ENCODE data around the gene EGLN2.
"Not testable (repeated sequence)": the region's sequence is repeated elsewhere in the genome, so short reads cannot be mapped to it uniquely, and the experiment has no call there.

Gene EGLN2

GRCh38 chr19:40819479-40820234 is 20.7 kb downstream of the EGLN2 start:
- DNase-seq, result not testable (repeated sequence)

GRCh38 chr19:40822161-40822560 is 23.2 kb downstream of the EGLN2 start:
- DNase-seq, result no peak

DNA sequence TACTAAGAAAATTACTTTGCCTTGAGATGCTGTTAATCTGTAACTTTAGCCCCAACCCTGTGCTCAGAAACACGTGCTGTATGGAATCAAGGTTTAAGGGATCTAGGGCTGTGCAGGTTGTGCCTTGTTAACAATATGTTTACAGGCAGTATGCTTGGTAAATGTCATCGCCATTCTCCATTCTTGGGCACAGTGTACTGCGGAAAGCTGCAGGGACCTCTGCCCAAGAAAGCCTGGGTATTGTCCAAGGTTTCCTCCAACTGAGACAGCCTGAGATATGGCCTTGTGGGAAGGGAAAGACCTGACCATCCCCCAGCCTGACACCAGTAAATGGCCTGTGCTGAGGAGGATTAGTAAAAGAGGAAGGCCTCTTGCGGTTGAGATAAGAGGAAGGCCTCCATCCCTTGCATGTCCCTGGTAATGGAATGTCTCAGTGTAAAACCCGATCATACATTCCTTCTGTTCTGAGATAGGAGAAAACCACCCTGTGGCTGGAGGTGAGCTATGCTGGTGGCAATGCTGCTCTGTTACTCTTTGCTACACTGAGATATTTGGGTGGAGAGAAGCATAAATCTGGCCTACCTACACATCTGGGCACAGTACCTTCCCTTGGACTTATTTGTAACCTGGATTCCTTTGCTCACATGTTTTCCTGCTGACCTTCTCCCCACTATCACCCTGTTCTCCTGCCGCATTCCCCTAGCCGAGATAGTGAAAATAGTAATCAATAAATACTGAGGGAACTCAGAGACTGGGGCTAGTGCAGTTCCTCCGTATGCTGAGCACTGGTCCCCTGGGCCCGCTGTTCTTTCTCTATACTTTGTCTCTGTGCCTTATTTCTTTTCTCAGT is 23.9 kb downstream of the EGLN2 start:
- DNase-seq, result not testable (repeated sequence)

GRCh38 chr19:40824916-40825315 is 25.9 kb downstream of the EGLN2 start:
- DNase-seq, result not testable (repeated sequence)

DNA sequence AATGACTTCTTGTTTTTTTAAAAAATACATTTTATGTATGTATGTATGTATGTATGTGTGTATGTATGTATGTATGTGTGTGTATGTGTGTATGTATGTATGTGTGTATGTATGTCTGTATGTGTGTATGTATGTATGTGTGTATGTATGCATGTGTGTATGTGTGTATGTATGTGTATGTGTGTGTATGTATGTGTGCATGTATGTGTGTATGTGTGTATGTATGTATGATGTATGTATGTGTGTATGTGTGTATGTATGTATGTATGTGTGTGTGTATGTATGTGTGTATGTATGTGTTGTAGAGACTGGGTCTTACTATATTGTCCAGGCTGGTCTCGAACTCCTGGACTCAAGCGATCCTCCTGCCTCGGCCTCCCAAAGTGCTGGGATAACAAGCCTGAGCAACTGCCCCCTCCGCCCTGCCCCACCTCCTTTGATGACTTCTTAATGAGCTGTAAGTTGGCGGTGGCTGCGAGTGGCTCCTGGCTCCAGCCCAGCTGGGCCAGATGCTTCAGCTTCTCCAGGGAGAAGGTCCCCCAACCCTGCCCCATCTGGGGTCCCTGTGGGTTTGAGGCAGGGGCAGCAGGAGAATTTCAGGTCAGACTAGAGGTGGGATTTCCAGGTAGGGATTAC is 26.6 kb downstream of the EGLN2 start:
- DNase-seq, result not testable (repeated sequence)

DNA sequence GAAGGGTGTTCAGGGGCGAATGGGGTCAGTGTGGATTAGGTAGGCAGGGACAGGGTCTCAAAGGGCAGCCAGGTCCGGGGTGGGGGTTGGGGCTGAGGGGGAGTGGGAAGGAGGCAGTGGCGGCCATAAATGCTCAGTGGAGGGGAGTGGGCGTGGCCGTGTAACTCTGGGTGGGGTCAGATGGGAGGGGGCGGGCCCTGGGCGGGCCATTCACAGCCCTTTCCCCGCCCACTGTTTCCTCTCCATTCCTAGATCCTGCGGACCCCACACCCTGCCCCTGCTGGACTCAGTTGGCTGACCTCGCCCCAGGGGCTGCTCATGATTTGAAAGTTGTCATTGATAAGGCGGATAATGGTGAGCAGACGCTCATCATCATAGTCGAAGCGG is 27.3 kb downstream of the EGLN2 start:
- not testable (repeated sequence) for DNase-seq

GRCh38 chr19:40826699-40827385 is 27.9 kb downstream of the EGLN2 start:
- DNase-seq, result not testable (repeated sequence)

DNA sequence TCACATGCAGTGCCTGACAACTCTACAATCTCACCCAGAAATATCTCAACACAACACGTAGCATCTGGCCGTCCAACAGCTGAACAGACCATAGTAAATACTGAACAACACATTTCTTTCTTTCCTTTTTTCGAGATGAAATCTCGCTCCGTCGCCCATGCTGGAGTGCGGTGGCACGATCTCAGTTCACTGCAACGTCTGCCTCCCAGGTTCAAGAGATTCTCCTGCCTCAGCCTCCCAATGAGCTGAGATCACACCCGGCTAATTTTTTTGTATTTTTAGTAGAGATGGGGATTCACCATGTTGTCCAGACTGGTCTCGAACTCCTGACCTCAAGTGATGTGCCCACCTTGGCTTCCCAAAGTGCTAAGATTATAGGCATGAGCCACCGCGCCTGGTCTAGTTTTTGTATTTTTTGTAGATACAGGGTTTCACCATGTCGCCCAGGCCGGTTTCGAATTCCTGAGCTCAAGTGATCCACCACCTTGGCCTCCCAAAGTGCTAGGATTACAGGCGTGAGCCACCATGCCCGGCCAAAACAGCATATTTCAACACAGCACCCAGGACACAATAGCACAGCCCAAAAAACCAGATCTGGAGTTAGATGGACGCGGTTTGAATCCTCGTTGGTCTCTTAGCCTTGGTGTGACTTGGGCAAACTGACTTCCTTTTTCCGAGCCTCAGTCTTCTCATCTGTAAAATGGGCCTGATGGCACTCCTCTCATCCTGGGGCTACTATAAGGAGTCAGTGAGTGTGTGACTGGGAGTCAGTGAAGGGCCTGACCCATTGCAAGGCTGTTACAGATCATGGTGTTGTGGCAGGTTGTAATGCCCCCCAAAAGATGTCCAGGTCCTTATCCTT is 28.6 kb downstream of the EGLN2 start:
- no peak for DNase-seq

- no peak for DNase-seq
Observed at GRCh38 chr19:40829205-40829604, 30.2 kb downstream of the EGLN2 start.

DNA sequence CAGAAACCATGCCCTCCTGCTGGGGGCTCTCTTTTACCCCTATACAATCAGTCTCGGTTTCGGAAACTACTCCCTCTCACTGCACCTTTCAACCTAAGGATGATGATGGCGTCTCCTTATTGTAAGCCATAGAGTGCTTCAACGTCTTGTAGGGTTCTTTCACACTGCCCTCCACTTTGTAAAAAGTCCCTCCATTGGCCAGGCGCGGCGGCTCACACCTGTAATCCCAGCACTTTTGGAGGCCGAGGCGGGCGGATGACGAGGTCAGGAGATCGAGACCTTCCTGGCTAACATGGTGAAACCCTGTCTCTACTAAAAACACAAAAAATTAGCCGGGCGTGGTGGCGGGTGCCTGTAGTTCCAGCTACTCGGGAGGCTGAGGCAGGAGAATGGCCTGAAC is 31.8 kb downstream of the EGLN2 start:
- DNase-seq, result not testable (repeated sequence)

GRCh38 chr19:40831502-40832430 is 32.8 kb downstream of the EGLN2 start:
- DNase-seq, result no peak

GRCh38 chr19:40832431-40832790 is 33.4 kb downstream of the EGLN2 start:
- not testable (repeated sequence) for DNase-seq

DNA sequence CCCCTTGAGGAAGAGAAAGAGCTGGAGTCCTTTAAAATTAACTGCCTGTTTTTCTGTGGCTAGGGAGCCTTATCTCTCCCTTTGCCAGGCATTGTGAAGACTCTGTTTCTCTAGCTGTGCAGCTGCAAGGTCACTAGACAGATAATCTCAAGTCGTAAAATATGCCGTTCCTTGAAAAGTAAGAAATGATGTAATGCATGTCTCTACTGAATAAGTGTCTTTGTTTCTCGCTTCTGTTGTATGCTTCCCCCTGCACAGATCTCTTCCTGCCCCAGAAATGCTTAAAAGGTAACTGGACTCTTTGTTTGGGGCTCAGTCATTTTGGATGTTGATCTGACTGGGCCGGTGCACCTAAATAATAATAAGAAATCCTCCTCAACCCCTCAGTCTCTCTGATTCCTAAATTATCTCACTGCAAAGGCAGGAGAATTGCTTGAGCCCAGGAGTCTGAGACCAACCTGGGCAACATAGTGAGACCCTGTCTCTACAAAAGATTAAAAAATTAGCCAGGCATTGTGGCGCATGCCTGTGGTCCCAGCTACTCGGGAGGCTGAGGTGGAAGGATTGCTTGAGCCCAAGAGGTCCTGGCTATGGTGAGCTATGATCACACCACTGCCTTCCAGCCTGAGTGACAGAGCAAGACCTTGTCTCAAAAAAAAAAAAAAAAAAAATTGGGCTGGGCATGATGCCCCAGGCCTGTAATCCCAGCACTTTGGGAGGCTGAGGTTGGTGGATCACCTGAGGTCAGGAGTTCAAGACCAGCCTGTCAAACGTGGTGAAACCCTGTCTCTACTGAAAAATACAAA is 34.9 kb downstream of the EGLN2 start:
- DNase-seq, result not testable (repeated sequence)

DNA sequence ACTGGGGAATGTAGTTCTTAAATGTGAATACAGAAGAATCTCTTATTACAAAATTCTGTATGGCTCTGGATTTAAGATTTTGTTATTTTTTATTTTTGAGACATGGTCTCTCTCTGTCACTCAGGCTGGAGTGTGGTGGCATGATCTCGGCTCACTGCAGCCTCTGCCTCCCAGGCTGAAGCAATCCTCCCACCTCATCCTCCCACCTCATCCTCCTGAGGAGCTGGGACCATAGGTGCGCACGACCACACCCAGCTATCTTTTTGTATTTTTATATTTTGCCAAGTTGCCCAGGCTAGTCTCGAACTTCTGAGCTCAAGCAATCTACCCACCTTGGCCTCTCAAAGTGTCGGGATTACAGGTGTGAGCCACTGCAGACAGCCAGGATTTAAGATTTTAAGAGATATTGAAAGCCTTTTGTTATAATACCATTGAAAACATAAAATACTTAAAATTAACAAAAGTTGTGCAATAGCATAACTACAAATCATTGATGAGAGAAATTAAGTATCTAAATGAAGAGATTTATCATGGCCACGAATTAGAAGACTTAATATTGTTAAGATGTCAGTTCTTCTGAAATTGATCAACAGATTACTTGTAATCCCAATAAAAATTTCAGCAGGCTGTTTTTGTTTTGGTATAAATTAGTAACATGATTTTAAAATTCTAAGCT is 37.9 kb downstream of the EGLN2 start:
- no peak for DNase-seq

DNA sequence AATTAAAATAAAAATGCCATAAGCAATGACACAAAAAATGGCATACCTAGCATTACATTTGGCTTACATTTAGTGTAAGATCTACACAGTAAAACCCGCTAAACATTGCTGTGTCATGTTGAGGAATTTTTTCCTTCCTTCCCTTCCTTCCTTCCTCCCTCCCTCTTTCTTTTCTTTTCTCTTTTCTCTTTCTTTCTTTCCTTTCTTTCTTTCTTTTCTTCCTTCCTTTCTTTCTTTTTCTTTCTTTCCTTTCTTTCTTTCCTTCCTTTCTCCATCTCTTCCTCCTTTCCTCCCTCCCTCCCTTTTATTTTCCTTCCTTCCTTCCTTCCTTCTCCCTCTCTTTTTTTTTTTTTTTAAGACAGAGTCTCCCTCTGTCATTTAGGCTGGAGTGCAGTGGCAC is 39.5 kb downstream of the EGLN2 start:
- not testable (repeated sequence) for DNase-seq

DNA sequence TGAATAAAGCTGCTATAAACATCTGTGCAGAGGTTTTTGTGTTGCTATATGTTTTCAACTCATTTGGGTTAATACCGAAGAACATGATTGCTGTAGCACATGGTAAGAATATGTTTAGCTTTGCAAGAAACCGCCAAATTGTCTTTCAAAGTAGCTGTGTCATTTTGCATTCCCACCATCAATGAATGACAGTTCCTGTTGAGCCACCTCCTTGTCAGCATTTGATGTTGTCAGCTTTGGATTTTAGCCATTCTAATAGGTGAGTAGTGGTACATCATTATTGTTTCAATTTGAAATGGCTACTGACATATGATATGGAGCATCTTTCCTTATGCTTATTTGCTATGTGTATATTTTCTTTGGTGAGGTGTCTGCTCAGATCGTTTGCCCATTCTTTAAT is 43.0 kb downstream of the EGLN2 start:
- not testable (repeated sequence) for DNase-seq

DNA sequence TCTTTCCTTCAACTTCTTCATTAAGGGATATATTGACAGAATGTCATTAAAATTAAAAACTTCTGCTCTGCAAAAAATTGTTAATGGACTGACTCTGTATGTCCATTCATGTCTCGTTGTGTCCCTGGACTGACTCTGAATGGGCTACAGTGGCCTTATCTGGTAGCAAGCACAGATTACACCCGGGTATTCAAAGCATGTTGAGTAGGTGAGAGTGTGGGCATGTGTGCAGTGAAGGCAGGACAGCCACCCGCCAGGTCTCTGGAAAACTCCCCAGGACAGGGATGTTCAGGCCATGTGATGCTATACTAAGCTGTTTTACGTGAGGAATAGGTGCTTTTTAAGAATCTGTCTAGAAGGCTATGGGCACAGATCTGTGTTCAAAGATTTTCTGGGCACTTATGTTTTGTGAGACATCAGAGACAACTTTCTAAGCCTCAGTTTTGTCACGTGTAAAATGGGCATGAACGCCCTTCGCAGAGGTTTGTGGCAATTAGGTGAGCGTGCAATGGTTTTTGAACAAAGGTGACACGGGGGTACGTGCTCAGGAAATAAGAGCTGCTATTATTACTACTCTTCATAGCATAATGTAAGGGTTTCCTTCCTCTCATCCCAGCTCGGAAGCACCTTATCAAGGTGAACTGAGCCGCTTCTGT is 44.1 kb downstream of the EGLN2 start:
- DNase-seq, result not testable (repeated sequence)

GRCh38 chr19:40843653-40844052 is 44.7 kb downstream of the EGLN2 start:
- DNase-seq, result not testable (repeated sequence)

DNA sequence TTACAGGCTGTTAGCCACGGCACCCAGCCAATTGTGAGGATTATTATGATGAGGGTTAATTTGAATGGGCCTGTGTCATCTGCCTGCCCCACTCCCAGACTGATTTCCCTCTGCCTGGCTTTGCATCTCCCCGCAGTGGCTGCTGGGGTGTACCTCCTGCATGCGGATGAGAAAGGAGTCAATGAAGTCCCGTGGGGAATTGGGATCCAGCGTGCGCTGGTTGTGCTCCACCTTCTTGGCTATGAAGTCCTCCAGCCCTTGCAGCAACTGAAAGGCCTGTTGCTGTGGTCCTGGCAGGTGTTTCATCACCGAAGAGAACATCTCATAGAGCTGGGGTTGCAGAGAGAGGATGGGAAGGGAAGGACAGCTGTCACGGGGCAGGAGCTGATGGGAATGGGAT is 47.7 kb downstream of the EGLN2 start:
- not testable (repeated sequence) for DNase-seq

Measured in cortex of kidney (tissue), 1 donor.